Hepatocyte (in vitro differentiated cells): ENCODE results near the gene ZNF512. TPM values are rescaled to one million over a fixed set of nuclear protein-coding genes. Genes with fewer than 3 reads are reported as not detected.

Experiments
- DNase-seq: peaks from one replicate; pipeline ENCODE4 v3.0.0-alpha.2; 2016; ENCODE audit warnings: low spot score
- H2AFZ ChIP-seq: fragments of 200-600 bp; sonication (generic); 2 replicates; pipeline ENCODE4 v1.6.0; 2016; ENCODE audit warnings: antibody characterized with exemption, mild to moderate bottlenecking
- H3K27ac ChIP-seq: fragments of 200-600 bp; sonication (generic); 2 replicates; pipeline ENCODE4 v1.5.1; 2016; ENCODE audit warnings: mild to moderate bottlenecking
- H3K27me3 ChIP-seq: fragments of 200-600 bp; sonication (generic); 2 replicates; pipeline ENCODE4 v1.6.1; 2016
- H3K36me3 ChIP-seq: fragments of 200-600 bp; sonication (generic); replicated peaks from 2 replicates; pipeline ENCODE4 v1.5.1; 2016; ENCODE audit warnings: low read depth; ENCODE audit not compliant: insufficient read depth
- H3K4me1 ChIP-seq: fragments of 200-600 bp; sonication (generic); 2 replicates; pipeline ENCODE4 v1.5.1; 2016; ENCODE audit warnings: mild to moderate bottlenecking, moderate library complexity; ENCODE audit not compliant: insufficient read depth
- H3K4me2 ChIP-seq: fragments of 200-600 bp; sonication (generic); 2 replicates; pipeline ENCODE4 v1.6.0; 2016
- H3K4me3 ChIP-seq: fragments of 200-600 bp; sonication (generic); 2 replicates; pipeline ENCODE4 v1.5.1; 2016; ENCODE audit warnings: mild to moderate bottlenecking
- H3K79me2 ChIP-seq: fragments of 200-600 bp; sonication (generic); 2 replicates; pipeline ENCODE4 v1.6.0; 2017; ENCODE audit warnings: mild to moderate bottlenecking
- H3K9me2 ChIP-seq: fragments of 200-600 bp; sonication (generic); replicated peaks from 2 replicates; pipeline ENCODE4 v1.6.0; 2017; ENCODE audit warnings: mild to moderate bottlenecking; ENCODE audit not compliant: insufficient read depth
- H3K9me3 ChIP-seq: fragments of 200-600 bp; sonication (generic); 2 replicates; pipeline ENCODE4 v1.5.1; 2016; ENCODE audit warnings: low read depth, mild to moderate bottlenecking
- H4K20me1 ChIP-seq: fragments of 200-600 bp; sonication (generic); 2 replicates; pipeline ENCODE4 v1.6.0; 2016; ENCODE audit warnings: mild to moderate bottlenecking; ENCODE audit not compliant: insufficient read depth, poor library complexity, severe bottlenecking
- EZH2 ChIP-seq: fragments of 200-600 bp; sonication (generic); IDR thresholded peaks from 2 replicates; pipeline ENCODE4 v1.6.1; 2016; ENCODE audit warnings: antibody characterized with exemption, mild to moderate bottlenecking, borderline replicate concordance
- EZH2phosphoT487 ChIP-seq: fragments of 200-600 bp; sonication (generic); IDR thresholded peaks from one replicate; pipeline ENCODE4 v1.6.1; 2018; ENCODE audit warnings: antibody characterized with exemption, mild to moderate bottlenecking, low read depth, moderate library complexity; ENCODE audit not compliant: unreplicated experiment, severe bottlenecking
- WGBS: methylation state at CpG from one replicate; pipeline ENCODE4 v1.1.6; 2016; ENCODE audit warnings: low lambda C conversion rate; ENCODE audit errors: missing lambda C conversion rate; 5-methylcytosine and 5-hydroxymethylcytosine counted together
- polyA plus RNA-seq: library from polyadenylated mRNA; unstranded; fragments of >200 nt; fragmentation: Nextera tagmentation; extraction: Ambion mirVana; gene quantifications from 2 replicates; pipeline ENCODE4 v1.2.1, GENCODE V29; 2016
- total RNA-seq: library from RNA; depleted of rRNA; stranded (reverse); fragments of >200 nt; gene quantifications from 2 replicates; pipeline ENCODE4 v1.2.3, GENCODE V29; 2014
- TF ChIP-seq, protein P1 (sequence below): fragments of 200-600 bp; sonication (generic); IDR thresholded peaks from 2 replicates; pipeline ENCODE4 v1.5.1; 2016; ENCODE audit warnings: antibody characterized with exemption, mild to moderate bottlenecking; ENCODE audit not compliant: poor library complexity

Gene ZNF512
- total and polyA plus RNA-seq, 2 experiments from 2014 or later = 19.9 to 27.7 TPM

DNA sequence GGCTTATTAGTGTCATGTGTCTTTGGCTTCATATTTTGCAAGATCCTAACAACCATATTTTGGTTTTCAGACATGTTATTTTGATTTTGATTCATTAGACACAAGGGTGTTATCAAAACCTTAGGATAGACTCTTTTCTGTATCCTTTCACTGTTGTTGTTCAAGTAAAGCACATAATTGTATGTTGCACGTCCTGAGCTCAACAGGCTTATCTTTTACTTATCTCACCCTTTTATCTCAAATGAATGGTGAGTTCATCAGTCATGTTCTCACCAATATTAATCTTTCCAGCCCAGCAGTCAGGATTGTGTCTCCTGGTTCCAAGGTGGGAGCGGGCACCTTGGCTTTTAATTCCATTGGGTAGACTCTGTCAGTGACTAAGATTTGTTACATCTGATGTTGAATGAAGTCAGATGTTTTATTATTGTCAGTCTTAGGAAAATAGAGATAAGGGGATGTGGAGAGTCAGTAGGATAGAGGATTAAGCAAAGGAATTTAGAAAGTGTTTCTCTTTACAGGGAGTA, 57.9 kb downstream of the ZNF512 start:
- Histone ChIP-seq H3K9me3 (no peaks in the 10 kb centered on the region), H3K27me3 (no peaks in the 10 kb centered on the region), H3K36me3 (no peaks in the 10 kb centered on the region), H3K4me1 (no peaks in the 10 kb centered on the region), H4K20me1 (no peaks in the 10 kb centered on the region), H3K4me2 (no peak overlapping the region), H2AFZ (no peak overlapping the region), H3K79me2 (no peaks in the 10 kb centered on the region), H3K27ac (no peak overlapping the region), H3K4me3 (no peak overlapping the region), H3K9me2 (no peaks in the 10 kb centered on the region)
- TF ChIP-seq, protein P1, sequence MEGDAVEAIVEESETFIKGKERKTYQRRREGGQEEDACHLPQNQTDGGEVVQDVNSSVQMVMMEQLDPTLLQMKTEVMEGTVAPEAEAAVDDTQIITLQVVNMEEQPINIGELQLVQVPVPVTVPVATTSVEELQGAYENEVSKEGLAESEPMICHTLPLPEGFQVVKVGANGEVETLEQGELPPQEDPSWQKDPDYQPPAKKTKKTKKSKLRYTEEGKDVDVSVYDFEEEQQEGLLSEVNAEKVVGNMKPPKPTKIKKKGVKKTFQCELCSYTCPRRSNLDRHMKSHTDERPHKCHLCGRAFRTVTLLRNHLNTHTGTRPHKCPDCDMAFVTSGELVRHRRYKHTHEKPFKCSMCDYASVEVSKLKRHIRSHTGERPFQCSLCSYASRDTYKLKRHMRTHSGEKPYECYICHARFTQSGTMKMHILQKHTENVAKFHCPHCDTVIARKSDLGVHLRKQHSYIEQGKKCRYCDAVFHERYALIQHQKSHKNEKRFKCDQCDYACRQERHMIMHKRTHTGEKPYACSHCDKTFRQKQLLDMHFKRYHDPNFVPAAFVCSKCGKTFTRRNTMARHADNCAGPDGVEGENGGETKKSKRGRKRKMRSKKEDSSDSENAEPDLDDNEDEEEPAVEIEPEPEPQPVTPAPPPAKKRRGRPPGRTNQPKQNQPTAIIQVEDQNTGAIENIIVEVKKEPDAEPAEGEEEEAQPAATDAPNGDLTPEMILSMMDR = no peak
- TF ChIP-seq EZH2 (no peak), EZH2phosphoT487 (no peak)
- 66% methylated on average over 2 of the region's 2 CpGs for WGBS
- no peak for DNase-seq

DNA sequence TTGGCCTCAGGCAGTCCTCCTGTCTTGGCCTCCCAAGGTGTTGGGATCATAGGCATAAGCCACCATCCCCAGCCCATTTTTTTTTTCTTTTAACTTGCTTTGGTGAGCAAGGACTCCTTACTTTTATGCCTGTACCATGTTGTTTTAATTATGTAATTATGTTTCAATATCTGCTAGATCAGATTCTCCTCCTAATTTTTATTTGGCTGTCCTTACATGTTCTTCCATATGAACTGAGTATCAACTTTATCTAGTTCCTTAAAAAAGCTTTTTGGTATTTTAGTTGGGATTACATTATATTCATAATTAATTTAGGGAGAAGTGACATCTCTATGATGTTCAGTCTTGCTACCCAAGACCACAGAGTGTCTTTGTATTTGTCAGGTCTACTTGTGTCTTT, 62.4 kb downstream of the ZNF512 start:
- no peaks in the 10 kb centered on the region for H3K36me3 ChIP-seq
- no peaks in the 10 kb centered on the region for H3K9me3 ChIP-seq
- no peak overlapping the region for H2AFZ ChIP-seq
- no peaks in the 10 kb centered on the region for H3K4me1 ChIP-seq
- H4K20me1 ChIP-seq = no peaks in the 10 kb centered on the region
- TF ChIP-seq EZH2 = no peak
- no peak for TF ChIP-seq EZH2phosphoT487
- TF ChIP-seq, protein P1 = no peak
- H3K4me3 ChIP-seq = no peak overlapping the region
- H3K9me2 ChIP-seq = no peaks in the 10 kb centered on the region
- H3K27ac ChIP-seq = no peak overlapping the region
- H3K27me3 ChIP-seq = no peaks in the 10 kb centered on the region
- no peak for DNase-seq
- no peak overlapping the region for H3K4me2 ChIP-seq
- H3K79me2 ChIP-seq = no peaks in the 10 kb centered on the region

DNA sequence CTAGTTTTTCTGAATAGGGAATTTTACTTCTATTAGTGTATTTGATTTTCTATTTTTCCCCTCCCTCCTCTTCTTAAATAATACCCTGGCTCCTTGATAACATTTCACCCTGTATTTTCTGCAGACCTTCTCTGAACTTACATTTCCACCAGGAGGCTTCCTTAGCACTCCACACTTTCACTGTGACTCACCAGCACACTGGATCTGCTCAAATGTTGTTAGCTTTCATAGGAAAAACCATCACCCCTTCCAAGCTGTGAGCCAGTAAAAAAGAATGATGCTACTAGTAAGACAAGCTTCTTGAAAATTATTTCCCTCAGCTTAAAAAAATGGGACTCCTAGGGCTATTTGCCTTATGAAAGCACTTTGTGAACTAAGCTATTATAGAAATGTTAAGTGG, 64.4 kb downstream of the ZNF512 start:
- DNase-seq = no peak
- no peaks in the 10 kb centered on the region for H3K4me1 ChIP-seq
- H3K27me3 ChIP-seq = no peaks in the 10 kb centered on the region
- H3K4me2 ChIP-seq = no peak overlapping the region
- H3K36me3 ChIP-seq = no peaks in the 10 kb centered on the region
- no peak overlapping the region for H2AFZ ChIP-seq
- H3K79me2 ChIP-seq = no peaks in the 10 kb centered on the region
- no peaks in the 10 kb centered on the region for H3K9me3 ChIP-seq
- H3K27ac ChIP-seq = no peak overlapping the region
- no peaks in the 10 kb centered on the region for H4K20me1 ChIP-seq
- H3K4me3 ChIP-seq = no peak overlapping the region
- TF ChIP-seq EZH2 (no peak), EZH2phosphoT487 (no peak)
- TF ChIP-seq, protein P1 = no peak
- H3K9me2 ChIP-seq = no peaks in the 10 kb centered on the region

DNA sequence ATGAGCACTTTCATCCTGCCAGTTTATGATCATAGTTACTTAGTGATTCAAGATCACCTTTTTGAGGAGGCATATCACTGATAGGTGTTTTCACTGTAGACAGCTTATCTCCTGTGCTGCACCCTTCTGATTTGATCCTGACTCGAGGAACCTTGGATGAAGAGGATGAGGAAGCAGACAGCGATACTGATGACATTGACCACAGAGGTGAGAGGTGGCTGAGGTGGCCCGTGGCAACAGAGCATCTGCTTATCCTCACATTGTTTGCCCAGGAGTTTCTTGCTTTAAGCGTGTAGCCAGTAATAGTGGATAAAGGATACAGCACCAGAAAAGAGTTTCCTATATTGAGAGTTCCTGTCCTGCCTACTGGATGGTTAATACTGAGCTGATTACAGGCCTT, 64.9 kb downstream of the ZNF512 start:
- Histone ChIP-seq H2AFZ (no peak overlapping the region), H3K4me3 (no peak overlapping the region), H3K36me3 (no peaks in the 10 kb centered on the region), H3K9me2 (no peaks in the 10 kb centered on the region), H3K79me2 (no peaks in the 10 kb centered on the region), H4K20me1 (no peaks in the 10 kb centered on the region), H3K27ac (no peak overlapping the region), H3K4me2 (no peak overlapping the region), H3K9me3 (no peaks in the 10 kb centered on the region), H3K4me1 (no peaks in the 10 kb centered on the region), H3K27me3 (no peaks in the 10 kb centered on the region)
- WGBS = 92% methylated on average over 4 of the region's 4 CpGs
- no peak for DNase-seq
- TF ChIP-seq EZH2phosphoT487 (no peak), EZH2 (no peak)
- TF ChIP-seq, protein P1 = no peak
